ENCODE measurements around the gene PHOX2A.
A peak's percentile ranks its signal among the peaks of the same experiment; 100 is the strongest.

Gene PHOX2A

GRCh38 chr11:72278905-72279304 is 34.9 kb upstream of the PHOX2A start:
- peak; percentile 74 for ATAC-seq

DNA sequence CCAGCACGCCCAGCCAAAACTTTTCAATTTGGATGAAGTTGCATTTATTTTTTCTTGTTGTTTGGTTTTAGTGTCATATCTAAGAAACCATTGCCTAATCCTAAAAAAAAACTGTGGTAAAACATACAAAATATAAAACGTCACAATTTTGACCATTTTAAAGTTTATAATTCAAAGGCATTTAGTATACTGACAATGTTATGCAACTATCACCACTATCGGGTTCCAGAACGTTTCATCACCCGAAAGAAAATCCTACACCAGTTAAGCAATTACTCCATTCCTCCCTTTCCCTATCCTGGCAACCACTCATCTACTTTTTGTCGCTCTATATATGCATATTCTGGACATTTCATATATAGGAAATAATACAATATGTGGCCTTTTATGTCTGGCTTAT is 30.5 kb upstream of the PHOX2A start:
- TF ChIP-seq ARNTL (CRISPR knock-in tag; IDR thresholded peaks at IDR 0.05; ENCODE audit: borderline replicate concordance, low read depth) (no peak), ISL1 (CRISPR knock-in tag; IDR thresholded peaks at IDR 0.05) (no peak), ZC3H10 (CRISPR knock-in tag; IDR thresholded peaks at IDR 0.05) (no peak), CSRNP3 (CRISPR knock-in tag; IDR thresholded peaks at IDR 0.05) (no peak), ESRRG (CRISPR knock-in tag; IDR thresholded peaks at IDR 0.05) (no peak), ZNF8 (CRISPR knock-in tag; IDR thresholded peaks at IDR 0.05) (no peak), TOX (CRISPR knock-in tag; IDR thresholded peaks at IDR 0.05; ENCODE audit: borderline replicate concordance) (no peak), OSR1 (CRISPR knock-in tag; IDR thresholded peaks at IDR 0.05) (no peak), ZNF565 (CRISPR knock-in tag; conservative IDR thresholded peaks at IDR 0.05; ENCODE audit: low read depth) (no peak), TCF4 (CRISPR knock-in tag; IDR thresholded peaks at IDR 0.05; ENCODE audit: borderline replicate concordance) (no peak), GLIS3 (CRISPR knock-in tag; IDR thresholded peaks at IDR 0.05) (no peak), RARB (CRISPR knock-in tag; IDR thresholded peaks at IDR 0.05) (no peak), PPARA (CRISPR knock-in tag; IDR thresholded peaks at IDR 0.05; ENCODE audit: borderline replicate concordance) (no peak)
- ATAC-seq, result no peak

More at GRCh38 chr11:72278905-72279304, 34.9 kb upstream of the PHOX2A start:
- TF ChIP-seq BACH2 (CRISPR knock-in tag; IDR thresholded peaks at IDR 0.05; ENCODE audit: borderline replicate concordance) (no peak), GLIS3 (CRISPR knock-in tag; IDR thresholded peaks at IDR 0.05) (no peak), OSR1 (CRISPR knock-in tag; IDR thresholded peaks at IDR 0.05) (no peak), ZNF70 (CRISPR knock-in tag; IDR thresholded peaks at IDR 0.05) (no peak), CSRNP3 (CRISPR knock-in tag; IDR thresholded peaks at IDR 0.05) (no peak), ESRRG (CRISPR knock-in tag; IDR thresholded peaks at IDR 0.05) (no peak), PATZ1 (CRISPR knock-in tag; IDR thresholded peaks at IDR 0.05; ENCODE audit: borderline replicate concordance) (no peak)

DNA sequence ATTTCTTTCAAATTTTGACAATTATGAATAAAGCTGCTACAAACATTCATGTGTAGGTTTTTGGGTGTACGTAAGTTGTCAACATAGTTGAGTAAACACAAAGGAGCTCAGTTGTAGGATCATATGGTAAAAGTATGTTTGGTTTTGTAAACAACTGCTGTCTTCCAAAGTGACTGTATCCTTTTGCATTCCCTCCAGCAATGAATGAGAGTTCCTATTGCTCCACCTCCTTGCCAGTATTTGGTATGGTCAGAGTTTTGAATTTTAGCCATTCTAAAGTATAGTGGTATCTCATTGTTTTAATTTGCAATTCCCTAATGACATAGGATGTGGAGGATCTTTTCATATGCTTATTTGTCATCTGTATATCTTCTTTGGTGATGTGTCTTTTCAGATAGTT is 28.0 kb upstream of the PHOX2A start:
- TF ChIP-seq ESRRG (CRISPR knock-in tag; IDR thresholded peaks at IDR 0.05) (no peak), SNAI2 (CRISPR knock-in tag; IDR thresholded peaks at IDR 0.05) (no peak), CREB5 (CRISPR knock-in tag; IDR thresholded peaks at IDR 0.05; ENCODE audit: low read depth) (no peak), TCF4 (CRISPR knock-in tag; IDR thresholded peaks at IDR 0.05; ENCODE audit: borderline replicate concordance) (no peak), BACH2 (CRISPR knock-in tag; IDR thresholded peaks at IDR 0.05; ENCODE audit: borderline replicate concordance) (no peak), OSR1 (CRISPR knock-in tag; IDR thresholded peaks at IDR 0.05) (no peak), ZNF8 (CRISPR knock-in tag; IDR thresholded peaks at IDR 0.05) (no peak), ZNF565 (CRISPR knock-in tag; conservative IDR thresholded peaks at IDR 0.05; ENCODE audit: low read depth) (no peak), ZNF70 (CRISPR knock-in tag; IDR thresholded peaks at IDR 0.05) (no peak)
- TF ChIP-seq, protein P1, sequence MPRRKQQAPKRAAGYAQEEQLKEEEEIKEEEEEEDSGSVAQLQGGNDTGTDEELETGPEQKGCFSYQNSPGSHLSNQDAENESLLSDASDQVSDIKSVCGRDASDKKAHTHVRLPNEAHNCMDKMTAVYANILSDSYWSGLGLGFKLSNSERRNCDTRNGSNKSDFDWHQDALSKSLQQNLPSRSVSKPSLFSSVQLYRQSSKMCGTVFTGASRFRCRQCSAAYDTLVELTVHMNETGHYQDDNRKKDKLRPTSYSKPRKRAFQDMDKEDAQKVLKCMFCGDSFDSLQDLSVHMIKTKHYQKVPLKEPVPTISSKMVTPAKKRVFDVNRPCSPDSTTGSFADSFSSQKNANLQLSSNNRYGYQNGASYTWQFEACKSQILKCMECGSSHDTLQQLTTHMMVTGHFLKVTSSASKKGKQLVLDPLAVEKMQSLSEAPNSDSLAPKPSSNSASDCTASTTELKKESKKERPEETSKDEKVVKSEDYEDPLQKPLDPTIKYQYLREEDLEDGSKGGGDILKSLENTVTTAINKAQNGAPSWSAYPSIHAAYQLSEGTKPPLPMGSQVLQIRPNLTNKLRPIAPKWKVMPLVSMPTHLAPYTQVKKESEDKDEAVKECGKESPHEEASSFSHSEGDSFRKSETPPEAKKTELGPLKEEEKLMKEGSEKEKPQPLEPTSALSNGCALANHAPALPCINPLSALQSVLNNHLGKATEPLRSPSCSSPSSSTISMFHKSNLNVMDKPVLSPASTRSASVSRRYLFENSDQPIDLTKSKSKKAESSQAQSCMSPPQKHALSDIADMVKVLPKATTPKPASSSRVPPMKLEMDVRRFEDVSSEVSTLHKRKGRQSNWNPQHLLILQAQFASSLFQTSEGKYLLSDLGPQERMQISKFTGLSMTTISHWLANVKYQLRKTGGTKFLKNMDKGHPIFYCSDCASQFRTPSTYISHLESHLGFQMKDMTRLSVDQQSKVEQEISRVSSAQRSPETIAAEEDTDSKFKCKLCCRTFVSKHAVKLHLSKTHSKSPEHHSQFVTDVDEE (CRISPR knock-in tag; IDR thresholded peaks at IDR 0.05), result no peak
- no peak for ATAC-seq

Data from SK-N-SH treated with all-trans-retinoic acid at 6 μM for 48 hours (cell line).